AG09319 (cell line): ENCODE data around the gene WAC.

Source experiments
- DNase-seq: peaks from one replicate; pipeline ENCODE4 v3.0.0-alpha.2; 2010; ENCODE audit warnings: low read depth; ENCODE audit errors: extremely low read depth
- CTCF ChIP-seq: IDR thresholded peaks from 2 replicates; pipeline ENCODE4 v1.5.1; 2011; ENCODE audit warnings: low read depth, mild to moderate bottlenecking, inconsistent platforms, low read length, moderate library complexity

Gene WAC

DNA sequence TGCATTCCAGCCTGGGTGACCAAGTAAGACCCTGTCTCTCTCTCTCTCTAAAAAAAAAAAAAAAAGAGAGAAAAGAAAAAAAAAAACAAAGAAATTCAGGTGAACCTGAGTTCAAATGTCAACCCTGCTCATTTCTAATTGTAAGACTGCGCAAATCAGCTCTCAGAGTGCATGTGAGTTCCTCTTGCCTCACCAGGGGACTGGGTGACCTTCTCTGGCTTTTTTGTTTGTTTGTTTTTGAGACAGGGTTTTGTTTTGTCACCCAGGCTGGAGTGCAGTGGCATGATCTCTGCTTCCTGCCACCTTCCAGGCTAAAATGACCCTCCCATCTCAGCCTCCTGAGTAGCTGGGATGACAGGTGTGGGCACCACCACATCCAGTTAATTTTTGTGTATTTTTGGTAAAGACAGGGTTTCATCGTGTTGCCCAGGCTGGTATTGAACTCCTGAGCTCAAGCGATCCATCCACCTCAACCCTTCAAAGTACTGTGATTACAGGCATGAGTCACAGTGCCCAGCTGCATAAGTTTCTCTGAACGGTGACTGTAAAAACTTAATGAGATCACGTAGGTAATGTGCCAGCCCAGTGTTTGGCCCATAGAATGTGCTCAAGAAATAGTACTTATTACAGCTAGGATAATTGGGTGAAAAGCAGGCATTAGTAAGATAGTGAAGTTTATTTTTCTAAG, 99.1 kb downstream of the WAC start:
- no peak for TF ChIP-seq CTCF
- DNase-seq: no peak

- DNase-seq: no peak
- no peak for TF ChIP-seq CTCF
These were observed 99.6 kb downstream of the WAC start for GRCh38 chr10:28632584-28632945.

DNA sequence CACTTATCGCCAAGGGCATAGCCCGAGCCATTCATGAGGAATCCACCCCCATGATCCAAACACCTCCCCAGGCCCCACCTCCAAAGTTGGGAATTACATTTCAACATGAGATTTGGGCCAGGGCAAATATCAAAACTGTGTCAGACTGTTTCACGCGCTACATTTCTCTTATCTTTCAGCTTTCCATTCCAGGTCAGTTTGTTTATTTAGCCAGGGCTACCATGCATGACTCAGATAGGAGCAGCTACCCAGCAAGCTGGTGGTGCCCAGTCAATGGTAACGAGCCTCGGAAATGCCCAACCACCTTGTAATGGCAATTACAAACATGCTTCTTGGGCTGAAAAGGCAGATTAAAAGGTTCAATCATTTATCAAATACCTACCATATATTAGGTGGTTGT, 100.8 kb downstream of the WAC start:
- TF ChIP-seq CTCF: no peak
- no peak for DNase-seq

- no peak for DNase-seq
- TF ChIP-seq CTCF: no peak
These were observed 104.4 kb downstream of the WAC start for GRCh38 chr10:28637346-28637745.

- no peak for TF ChIP-seq CTCF
- no peak for DNase-seq
These were observed 105.5 kb downstream of the WAC start for GRCh38 chr10:28638392-28638791.

DNA sequence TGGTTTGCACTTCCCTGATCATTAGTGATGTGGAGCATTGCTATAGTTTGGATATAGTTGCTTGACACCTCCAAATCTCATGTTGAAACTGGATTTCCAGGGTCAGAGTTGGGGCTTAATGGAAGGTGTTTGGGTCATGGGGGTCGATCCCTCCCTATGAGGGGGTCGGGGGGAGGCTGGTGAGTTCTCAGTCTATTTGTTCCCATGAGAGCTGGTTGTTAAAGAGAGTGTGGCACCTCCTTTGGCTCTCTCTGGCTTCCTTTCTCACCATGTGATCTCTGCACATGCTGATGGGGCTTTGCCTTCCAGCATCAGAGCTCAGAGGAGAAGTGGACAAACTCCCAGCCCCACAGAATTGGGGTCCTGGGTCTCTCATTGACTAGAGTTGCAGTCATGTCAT, 107.6 kb downstream of the WAC start:
- no peak for DNase-seq
- no peak for TF ChIP-seq CTCF

DNA sequence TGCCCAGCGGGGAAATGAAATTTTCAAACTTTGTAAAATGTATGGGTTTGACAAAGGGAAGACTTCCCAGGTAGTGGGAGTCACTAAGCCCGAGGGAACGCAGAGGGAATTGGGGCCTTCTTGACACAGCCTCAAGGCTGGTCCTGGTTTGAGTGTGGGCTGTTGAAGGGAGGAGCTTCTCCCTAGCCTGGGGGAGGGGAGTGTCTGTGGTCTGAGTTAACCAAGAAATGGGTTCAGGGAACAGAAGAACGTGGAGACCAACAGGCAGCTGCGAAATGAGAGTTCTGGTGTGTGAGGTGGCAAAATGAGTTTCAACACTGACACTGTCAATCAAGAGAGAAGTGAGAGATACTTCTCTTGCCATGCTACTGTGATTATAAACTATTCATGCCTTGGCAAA, 111.7 kb downstream of the WAC start:
- DNase-seq: no peak
- no peak for TF ChIP-seq CTCF
